Activated T-cell treated with anti-CD3 and anti-CD28 coated beads for 1 hour (primary cell): Measurements from ENCODE around the gene GRIA1.

Experiments
- DNase-seq: peaks from one replicate; pipeline ENCODE4 v3.0.0-alpha.2; 2020; ENCODE audit warnings: low read depth

The GRIA1 gene

DNA sequence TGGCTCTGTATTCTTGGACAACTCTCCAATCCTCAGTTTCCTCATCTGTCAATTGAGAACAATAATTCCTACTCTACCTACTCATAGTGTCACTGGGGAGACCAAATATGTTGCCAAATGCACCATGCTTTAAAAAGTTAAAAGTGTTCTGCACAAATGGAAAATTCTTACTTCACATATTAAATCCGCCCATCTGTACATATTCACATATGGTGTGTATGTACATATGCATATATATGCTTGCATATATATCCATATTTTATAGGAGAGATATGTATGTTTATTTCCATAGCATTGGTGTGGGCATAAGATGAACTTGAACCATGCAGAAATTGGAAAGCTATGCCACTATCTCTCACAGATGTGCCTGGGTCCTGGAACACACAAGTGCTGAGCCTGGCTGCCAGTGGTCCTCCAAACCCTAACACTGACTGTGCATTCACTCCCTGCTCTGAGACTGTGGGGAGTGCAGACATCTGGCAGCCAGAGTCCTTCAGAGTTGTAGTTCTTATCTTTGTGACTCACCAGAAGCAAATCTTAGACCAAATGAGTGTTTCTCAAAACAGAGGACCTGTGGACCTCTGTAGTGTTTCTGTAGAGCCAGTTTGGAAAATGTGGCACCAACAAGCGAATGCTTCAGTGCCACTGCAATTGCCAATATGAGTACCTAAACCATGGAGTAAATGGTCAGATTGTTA lies 168.7 kb downstream of the GRIA1 start:
- DNase-seq, result no peak

DNA sequence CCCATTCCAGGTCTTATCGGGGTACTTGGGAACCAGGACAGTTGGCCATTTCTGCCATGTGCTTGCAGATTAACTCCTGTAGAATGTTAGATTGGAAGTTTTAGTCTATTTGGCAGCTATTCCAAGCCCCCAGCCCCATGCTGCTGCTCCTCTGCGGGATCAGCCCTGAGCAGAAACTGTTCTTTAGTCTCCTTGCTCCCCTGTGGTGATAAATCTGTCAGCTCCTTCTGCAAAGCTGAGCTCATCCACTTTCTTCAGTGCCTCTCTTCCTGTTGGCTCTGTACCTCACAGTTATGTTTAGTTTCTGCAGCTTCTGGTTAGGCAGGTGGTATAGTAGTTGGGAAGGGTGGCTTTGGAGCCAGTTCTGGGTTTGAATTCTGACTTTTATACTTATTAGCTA lies 170.4 kb downstream of the GRIA1 start:
- no peak for DNase-seq

DNA sequence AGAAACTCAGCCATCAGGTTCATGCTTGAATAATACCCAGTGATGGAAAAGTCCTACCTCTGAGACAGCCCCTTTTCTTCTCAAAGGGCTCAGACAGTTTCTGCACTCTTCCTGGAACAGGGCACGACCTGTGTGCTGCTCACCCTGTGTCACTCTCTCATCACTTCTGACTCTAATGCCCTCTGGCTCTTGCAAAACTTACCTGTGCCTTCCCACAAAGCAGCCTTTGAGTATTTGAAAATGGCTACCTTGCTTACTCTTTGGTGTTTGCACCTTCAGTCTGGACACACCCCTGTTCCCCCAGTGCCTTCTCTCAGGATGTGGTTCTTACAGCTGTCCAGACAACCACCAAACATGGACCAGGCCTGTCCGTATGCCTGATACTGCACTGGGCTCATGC lies 171.4 kb downstream of the GRIA1 start:
- no peak for DNase-seq

DNA sequence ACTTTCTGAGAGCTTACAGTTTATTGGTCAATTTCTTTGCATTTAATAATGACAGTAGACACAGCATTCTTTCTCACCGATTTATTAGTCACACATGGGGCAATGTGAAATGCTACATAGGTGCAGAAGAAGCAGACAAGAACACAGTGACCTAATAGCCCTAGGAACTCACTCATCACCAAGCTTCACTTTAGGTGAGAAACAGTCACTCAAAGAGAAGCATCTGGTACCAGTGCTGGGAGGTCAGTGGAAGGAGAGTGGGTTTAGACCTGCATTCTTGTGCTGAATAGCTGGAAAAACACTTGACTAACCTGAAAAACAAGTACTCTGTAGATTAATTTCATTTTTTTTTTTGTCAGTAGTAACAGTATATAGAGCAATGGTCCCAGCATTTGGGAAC lies 179.6 kb downstream of the GRIA1 start:
- DNase-seq, result no peak

DNA sequence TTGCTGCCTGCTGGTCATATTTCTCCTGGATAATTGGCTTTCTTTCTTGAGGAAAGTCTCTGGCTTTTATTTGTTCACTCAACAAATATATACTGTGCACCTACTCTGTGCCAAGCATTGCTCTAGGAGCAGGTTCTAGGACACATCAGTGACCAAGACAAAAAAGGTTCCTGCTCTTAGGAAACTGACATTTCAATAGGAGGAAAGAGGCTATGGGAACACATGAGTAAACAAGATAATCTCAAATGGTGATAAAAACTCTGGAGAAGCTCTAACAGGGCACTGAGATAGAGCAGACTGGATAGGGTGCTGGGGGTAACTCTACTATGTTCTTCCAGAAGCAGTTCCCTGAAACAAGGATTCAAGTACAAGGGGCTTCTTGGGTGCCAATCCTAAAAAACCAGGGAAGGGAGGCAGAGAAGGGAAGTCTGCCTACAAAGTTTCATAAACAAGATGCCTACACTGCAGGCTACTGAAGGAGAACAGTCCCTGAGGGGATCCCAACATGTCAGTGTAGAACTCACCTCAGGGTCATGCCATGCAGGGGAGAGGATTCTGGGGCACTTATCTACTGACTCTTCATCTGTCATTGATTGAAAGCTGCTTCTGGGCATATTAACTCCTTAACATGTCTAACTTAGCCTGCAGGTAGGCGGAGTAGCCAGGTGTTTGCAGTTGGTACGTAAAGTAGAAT lies 181.3 kb downstream of the GRIA1 start:
- DNase-seq, result no peak

DNA sequence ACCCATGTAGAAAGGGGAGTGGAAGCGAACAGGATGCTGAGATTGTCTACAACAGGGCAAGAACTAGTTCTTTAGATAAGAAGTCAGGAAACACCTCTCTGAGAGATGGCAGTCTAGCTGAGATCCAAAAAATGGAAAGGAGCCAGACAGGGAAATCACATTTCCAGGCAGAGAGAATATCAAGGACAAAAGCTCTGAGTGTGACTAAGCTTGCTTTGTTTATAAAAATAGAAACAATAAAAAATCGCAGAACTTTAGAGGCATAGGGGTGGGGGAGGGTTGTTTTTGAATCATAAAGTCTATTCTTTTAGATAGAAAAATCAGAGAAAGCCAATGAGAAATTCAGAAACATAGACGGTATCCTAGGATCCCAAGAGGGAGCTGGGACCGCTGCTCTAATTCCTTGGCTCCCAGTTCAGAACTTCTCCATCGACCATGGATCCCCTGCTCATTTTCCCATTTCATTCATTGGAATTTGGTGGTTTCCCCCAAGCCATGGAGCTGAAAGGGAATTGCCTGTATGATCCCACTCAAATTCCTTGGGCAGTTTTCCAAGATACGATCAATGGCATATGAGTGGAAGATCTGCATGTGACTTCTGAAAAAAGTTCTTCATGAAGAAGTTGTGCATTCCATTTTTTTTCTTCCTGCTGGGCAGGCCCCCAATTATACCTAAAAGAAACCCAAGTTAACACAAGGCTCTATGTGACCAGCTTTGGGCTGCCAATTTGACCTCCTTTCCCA lies 182.0 kb downstream of the GRIA1 start:
- no peak for DNase-seq

DNA sequence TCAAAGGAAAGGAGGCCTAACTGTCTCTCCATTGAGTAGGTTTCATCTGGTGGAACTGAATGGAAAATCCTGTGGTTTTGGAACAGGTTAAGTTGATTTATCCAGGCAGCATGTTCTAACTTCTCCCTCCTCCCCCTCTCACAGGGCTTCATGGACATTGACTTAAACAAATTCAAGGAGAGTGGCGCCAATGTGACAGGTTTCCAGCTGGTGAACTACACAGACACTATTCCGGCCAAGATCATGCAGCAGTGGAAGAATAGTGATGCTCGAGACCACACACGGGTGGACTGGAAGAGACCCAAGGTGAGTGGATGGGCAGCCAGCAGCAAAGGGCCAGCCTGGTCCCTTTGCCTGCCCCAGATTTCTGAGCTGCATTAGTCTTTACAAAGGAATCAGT lies 183.9 kb downstream of the GRIA1 start:
- no peak for DNase-seq

DNA sequence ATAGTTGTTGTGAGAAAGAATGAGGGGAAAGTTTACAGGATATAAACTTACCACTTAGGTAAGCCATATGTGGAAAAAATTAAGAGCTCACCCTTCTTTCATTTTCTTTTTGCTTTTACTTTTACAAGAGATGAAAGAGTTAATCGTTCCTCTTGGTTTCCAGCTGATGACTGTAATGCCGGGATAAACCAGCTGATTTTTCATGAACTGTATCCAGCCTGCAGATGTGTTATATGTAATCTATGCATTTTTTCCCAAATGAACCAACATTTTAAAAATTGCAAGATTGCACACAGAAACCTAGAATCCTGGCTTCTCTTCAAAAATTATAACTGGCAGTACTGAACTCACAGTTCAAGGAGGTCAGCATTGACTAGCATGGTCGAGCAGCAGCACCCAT lies 185.9 kb downstream of the GRIA1 start:
- DNase-seq, result no peak

DNA sequence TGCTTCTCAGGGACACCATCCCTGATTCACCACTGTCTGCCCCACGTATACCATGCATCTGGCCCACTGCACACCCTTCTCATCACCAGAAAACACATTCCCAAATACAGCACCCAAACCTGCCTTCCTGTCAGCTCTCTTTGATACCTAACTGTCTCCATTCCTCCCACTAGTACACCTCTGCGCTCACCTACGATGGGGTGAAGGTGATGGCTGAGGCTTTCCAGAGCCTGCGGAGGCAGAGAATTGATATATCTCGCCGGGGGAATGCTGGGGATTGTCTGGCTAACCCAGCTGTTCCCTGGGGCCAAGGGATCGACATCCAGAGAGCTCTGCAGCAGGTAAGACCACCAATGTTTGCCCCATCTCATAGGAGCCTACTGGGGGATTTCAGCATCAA lies 186.4 kb downstream of the GRIA1 start:
- no peak for DNase-seq

DNA sequence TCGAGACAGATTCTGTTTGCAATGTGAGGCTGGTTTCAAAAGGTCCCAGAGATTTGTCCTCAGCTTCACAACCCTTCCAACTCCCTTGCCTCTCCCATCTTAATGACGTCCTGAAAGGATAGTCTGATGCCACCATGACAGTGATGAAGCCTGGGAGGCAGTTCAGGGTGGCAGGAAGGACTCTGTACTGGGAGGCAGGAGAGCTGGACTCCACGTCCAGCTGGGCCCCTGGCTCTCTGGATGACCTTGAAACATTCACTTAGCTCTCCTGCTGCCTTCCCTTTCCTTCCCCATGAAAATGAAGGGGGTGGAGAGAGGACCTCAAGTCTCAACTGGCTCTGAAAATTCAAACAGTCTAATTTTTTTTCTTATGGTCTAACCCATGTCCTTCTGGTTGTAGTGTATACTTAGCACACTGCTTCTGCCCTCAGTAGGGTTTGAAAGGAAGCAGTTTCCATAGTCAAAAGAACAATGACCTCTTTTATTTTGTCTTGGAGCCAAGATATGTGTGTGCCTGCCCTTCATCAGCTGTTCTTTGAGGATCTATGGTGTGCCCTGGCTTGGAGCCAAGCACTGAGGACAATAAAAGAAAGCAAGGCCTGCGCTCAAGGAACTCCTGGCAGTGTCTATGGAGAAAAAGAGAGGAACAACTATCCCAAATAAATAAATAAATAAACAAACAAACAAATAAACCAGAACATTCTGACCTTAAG lies 188.3 kb downstream of the GRIA1 start:
- DNase-seq, result no peak

DNA sequence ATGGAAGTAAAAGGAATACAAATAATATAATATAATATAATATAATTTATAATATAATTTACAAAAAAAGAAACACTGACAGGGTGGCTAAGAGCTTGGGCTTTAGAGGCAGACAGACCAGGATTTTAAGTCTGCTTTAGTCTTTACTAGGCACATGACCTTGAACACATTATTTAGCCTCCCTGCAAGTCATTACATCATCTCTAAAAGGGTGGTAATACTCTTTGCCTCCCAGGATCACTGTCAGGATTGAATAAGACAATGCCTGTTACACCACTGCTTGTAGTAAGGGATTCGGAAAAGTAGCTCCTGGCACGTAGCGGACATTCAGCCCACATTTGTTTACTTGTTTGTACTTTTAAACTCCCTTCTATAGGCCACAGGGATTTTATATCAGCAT lies 199.8 kb downstream of the GRIA1 start:
- no peak for DNase-seq

DNA sequence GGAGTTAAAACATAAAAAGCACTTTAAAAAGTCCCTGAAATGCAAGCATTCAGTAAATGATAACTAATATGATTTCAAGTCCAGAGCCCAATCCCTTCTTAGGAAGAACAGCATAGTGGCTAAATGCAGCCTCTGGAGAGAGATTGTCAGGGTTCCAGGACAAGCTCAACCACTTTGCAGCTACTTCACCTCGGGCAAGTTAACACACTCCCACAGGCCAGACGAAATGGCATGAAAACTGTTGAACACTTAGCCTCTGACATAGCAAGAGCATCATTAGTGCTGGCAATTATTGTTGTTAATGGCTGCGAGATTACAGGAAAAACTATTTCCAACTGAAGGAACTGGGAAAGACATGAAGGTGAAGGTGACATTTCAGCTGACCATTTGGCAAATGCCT lies 205.8 kb downstream of the GRIA1 start:
- no peak for DNase-seq

DNA sequence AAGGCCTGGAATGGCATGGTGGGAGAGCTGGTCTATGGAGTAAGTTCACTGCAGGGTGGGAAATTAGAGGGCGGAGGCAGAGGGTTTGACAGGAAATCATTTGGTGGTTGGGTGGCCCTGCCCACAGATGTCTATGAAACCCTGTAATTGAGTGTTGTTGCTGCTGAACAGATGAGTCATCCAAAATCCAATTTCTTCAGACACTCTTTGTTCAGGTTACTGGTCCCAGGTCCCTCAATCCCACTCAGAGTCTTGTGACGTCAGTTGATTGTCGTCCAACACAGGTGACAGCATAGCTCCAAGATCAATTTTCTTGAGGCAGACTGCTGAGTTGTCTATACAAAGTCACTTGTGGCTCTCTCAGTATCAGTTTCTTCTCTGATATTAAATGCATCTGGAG lies 208.6 kb downstream of the GRIA1 start:
- DNase-seq, result no peak

DNA sequence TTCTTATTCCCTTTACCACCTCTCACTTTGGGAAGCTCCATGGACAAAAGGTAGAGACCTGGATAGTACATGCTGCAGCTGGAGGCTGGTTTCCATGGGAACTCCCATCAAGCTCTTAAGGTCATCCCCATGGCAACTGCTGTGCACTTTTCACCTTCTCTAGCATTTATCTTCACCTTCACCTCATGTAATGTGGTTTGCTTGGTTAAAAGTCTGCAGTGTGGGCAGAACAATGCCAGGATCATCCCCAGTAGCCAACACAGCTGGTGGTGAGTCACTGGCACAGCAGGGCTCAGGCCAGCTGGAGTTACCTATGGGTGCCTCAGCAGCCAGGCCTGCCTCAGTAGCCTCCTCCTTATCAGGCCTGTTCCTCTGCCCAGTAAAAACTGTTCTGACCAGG lies 210.5 kb downstream of the GRIA1 start:
- no peak for DNase-seq

DNA sequence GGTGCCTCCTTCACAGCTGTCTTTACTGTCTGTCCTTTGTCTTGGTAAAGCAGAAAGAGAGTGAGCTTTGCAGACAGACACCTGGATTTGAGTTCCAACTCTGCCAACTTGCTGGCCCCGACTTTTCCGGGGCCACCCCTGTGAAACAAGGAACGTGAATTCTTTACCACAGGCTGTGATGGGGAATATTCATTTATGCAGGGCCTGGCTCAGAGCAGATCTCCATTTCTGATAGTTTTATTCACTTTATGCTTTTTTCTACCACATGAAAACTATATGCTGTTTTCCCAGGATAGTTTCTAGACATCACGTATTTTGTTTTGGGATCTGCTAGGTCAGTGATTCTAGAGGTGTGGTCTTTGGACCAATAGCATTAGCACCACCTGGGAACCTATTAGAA lies 211.8 kb downstream of the GRIA1 start:
- no peak for DNase-seq

DNA sequence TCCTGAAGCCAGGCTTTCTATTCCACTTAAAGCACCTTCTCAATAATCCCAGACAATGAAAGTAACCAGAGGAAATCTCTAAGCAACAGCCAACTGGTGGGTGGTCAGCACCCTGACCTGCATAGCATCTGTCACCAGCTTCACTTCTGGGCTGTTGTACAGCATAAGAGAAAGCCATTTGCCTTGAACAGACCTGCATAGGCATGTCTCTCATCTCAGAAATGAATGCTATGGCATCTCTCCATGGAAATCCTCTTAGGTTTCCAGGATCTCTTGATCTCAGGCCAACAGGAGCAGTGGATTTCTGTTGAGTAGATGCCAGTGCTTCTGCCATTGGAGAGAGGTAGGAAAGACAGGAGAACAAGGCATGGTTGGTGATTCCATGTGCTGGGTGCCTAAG lies 213.6 kb downstream of the GRIA1 start:
- DNase-seq, result no peak

DNA sequence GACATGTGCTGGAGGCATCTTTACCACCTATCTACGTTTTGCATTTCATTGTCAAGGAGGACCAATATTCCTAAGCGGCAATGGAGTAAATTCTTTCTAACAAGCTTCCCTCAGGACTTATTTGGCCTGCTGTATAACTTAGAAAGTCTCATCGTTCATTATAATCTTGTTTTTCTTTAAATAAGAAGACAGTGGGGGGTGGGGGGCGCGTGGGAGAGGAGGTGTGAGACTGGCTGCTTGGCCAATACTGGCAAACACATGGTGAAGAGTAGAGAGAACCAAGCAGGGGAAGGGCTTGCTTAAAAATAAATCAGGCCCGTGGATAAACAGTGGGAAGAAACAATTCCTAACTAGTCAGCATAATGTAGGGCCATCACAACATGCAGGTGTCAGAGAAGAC lies 217.2 kb downstream of the GRIA1 start:
- no peak for DNase-seq

DNA sequence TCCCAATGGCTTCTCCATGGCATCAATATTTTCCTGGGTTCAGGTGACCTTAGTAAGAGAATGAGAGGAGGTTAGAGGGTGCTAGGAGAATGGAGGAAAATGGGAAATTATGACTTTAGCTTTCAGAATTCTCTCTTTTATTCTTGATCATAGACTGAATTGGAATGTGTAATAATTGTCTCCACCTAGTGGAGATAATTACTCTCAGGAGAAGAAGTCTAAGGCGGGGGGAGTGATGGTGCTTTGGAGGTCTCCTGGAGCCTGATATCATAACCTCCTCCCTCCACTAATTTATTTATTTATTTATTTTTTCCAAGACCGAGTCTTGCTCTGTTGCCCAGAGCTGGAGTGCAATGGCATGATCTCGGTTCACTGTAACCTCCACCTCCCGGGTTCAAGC lies 221.3 kb downstream of the GRIA1 start:
- no peak for DNase-seq

DNA sequence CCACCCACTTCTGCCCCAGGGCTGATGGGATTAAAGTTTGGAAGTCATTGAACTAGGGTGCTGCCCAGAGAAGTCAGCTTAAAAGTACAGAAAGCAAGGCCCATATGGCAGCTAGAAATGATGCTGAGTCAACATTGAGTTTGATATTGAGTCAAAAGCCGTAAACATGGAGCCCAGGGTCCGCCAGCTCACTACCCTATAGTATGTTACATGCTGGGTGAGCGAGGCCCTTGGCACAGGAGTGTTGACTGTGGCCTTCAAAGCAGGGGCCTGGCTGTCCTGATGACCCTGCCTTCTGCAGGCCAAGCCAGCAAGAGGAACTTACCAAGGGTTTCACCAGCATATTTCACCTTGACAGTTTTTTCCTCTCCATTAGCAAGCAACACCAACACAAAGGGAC lies 222.5 kb downstream of the GRIA1 start:
- DNase-seq, result no peak

DNA sequence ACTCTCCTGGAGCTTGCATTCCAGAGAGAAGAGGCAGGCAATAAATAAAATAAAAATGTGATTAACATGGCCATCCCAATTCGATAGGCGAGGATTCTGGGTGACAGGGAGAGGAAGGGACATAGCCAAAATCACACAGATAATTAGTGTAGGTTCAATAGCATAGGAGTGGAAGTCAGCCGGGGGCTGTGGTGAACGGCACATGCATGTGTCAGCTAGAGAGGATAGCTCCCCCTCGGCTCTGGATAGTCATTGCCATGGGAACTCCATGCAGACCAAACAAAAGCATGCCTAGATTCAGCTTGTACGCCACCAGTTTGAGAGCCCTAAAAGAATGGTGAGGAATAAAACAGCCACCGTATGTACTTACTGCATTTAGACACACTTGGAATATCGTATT lies 223.5 kb downstream of the GRIA1 start:
- DNase-seq, result no peak

DNA sequence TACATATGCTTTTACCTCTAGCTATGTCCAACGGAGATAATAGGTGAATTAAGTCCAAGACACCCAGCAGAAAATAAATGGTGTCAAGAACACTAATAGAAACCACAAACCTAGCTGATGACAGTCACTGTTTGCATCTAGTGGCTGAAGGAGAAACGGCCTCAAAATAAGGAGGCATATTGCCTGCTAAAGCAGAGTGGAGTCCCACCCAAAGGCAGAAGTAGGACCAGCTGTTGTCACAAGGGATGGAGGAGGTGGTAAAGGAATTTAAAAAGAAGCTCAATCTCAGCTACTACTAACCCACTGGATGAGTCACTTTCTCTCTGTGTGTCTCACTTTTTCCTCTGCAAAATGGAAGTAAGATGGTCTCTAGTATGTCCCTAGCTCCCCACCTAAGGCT lies 224.3 kb downstream of the GRIA1 start:
- no peak for DNase-seq

DNA sequence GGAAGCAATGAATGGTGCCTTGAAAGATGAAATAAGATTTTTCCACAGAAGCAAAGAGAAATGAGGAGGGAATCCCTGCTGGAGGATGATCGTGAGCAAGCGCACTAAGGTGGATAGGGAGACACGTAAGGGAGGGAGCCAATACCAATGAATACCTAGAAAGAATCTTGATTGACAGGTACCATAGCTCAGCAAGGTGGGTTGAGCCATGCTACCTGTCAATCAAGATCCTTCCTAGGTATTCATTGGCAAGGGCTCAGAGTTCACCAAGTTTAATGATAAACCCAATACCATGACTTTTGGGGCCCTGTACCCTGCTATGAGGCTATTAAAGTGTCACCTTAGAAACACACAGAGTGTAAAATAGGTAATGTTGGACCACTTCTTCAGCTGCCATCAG lies 226.8 kb downstream of the GRIA1 start:
- no peak for DNase-seq

DNA sequence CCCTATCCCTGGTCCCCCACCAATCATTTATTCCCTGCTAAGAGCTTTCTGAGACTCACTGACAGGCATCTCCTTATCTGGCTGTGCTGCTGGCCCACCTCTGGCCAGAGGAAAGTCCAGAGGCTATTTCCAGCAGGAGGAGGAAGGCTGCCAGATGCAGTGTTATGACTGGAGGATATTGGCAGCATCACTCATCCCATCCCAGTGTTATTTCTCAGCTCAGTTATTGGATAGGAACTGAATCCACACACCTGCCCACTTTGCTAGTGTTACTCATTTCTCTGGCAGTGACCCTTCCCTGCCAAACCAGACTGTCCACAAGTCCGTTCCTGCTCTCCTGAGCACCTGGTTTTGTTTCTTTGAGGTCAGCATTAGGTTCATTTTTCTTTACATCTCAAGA lies 228.2 kb downstream of the GRIA1 start:
- no peak for DNase-seq
